Stomach (tissue), 9 donors: ENCODE data around the gene HK3. TPM values are rescaled to one million over a fixed set of nuclear protein-coding genes. Genes with fewer than 3 reads are reported as not detected.

ENCODE experiments used
- DNase-seq, 2 donors: peaks; one replicate each; pipeline versions ENCODE4 v3.0.0 to v3.0.0-alpha.2; 2013 to 2019
- H3K27ac ChIP-seq, 5 donors: fragments of 200-600 bp in 4 of 5; sonication (generic) in 4 of 5; one replicate each; pipeline ENCODE4 v1.5.1; 2013 to 2019; ENCODE audit warnings: mild to moderate bottlenecking in 1 of 5, moderate library complexity in 1 of 5
- H3K27me3 ChIP-seq, 3 donors: fragments of 200-600 bp; sonication (generic); one replicate each; pipeline ENCODE4 v1.5.1; 2017 to 2019; ENCODE audit warnings: mixed run types in 1 of 3
- H3K36me3 ChIP-seq, 4 donors: fragments of 200-600 bp; sonication (generic); 1 replicate in 3 of 4; 2 replicates in 1 of 4; pipeline ENCODE4 v1.5.1; 2016 to 2019
- H3K4me1 ChIP-seq, 4 donors: fragments of 200-600 bp; sonication (generic); one replicate each; pipeline ENCODE4 v1.5.1; 2016 to 2019
- H3K4me3 ChIP-seq, 4 donors: fragments of 200-600 bp; sonication (generic) in 3 of 4; one replicate each; pipeline ENCODE4 v1.5.1; 2016 to 2019; ENCODE audit warnings: mild to moderate bottlenecking in 1 of 4
- H3K9me3 ChIP-seq, 4 donors: fragments of 200-600 bp; sonication (generic); one replicate each; pipeline ENCODE4 v1.5.1; 2016 to 2019
- EP300 ChIP-seq: sonication (generic); formaldehyde crosslinking; IDR thresholded peaks from one replicate; pipeline ENCODE4 v1.6.1; 2017; ENCODE audit warnings: antibody characterized with exemption
- POLR2A ChIP-seq, 4 donors: fragments of 450-650 bp; IDR thresholded peaks; one replicate each; pipeline ENCODE4 v1.6.1; 2016; ENCODE audit warnings: antibody characterized with exemption in 4 of 4, control low read depth in 2 of 4, mild to moderate bottlenecking in 1 of 4, moderate library complexity in 1 of 4
- POLR2AphosphoS5 ChIP-seq, 3 donors: sonication (generic); formaldehyde crosslinking; IDR thresholded peaks; one replicate each; pipeline ENCODE4 v1.6.1; 2016; ENCODE audit warnings: antibody characterized with exemption in 3 of 3
- WGBS, 5 donors: extraction: QIAGEN DNeasy Blood & Tissue Kit in 3 of 5; methylation state at CpG; one replicate each; pipeline versions ENCODE4 v1.1.5 to v1.1.7; 2013 to 2018; 5-methylcytosine and 5-hydroxymethylcytosine counted together
- intact Hi-C: fragments of 100-400 bp; cut with DNase I; formaldehyde crosslinking; loops from one replicate; pipeline ENCODE4 v1.15.1; 2023; ENCODE audit warnings: low total_unique reads
- polyA plus RNA-seq, 3 donors: library from polyadenylated mRNA; stranded (reverse); fragments of 200-250 nt; gene quantifications; one replicate each; pipeline ENCODE4 v1.2.3, GENCODE V29; 2013
- total RNA-seq, 5 donors: library from RNA; depleted of rRNA; stranded (reverse); fragments of >200 nt; gene quantifications; one replicate each; pipeline versions ENCODE4 v1.1.0 to v1.2.3, GENCODE V29; 2014 to 2016
- TF ChIP-seq, protein P1 (sequence below), 7 experiments: fragments of 450-650 bp in 4 of 7; fragments of 200-600 bp in 3 of 7; sonication (generic) in 3 of 7; IDR thresholded peaks; one replicate each; pipeline ENCODE4 v1.5.1; 2016 to 2019; ENCODE audit warnings: antibody characterized with exemption in 7 of 7, control low read depth in 2 of 7, mild to moderate bottlenecking in 1 of 7
- donor health status: healthy with polysubstance abuse.
- donor health status: Bipolar disorder and iron deficiency.
- donor health status: healthy.

Gene HK3
- total and polyA plus RNA-seq, 8 donors: 1.6 to 145 (median 4.2) TPM; not detected in 2

DNA sequence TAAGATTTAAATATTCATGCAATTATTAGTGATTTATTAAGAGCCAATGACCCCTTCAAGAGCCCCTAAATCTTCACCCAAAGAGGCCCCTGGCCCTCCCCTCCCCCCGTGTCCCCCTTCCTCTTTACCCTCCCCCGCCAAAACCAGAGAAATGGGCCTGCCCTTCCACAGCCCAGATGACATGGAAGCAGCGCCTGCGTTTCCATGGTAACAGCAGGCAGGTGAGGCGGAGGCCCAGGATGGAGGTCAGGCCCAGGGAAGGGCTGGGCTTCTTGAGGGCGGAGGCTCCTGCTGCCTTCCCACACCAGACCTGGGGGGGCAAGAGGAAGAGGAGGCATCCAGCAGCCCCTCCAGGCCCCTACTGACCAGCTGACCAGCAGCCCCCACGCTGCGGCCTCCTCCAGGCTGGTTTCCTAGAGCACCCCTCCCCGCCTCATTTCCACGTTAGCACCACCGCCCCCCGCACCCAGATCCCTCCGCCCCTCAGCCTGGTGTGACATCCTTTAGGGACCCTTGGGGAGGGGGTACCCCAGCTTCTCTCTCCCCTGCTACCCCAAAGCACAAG, 51.3 kb downstream of the HK3 start:
- no peak for DNase-seq
- Histone ChIP-seq H3K27me3 (peaks cover 0 to 97% (median 30%) of the 10 kb centered on the region in 3 donors), H3K9me3 (no peaks in the 10 kb centered on the region), H3K36me3 (no peaks in the 10 kb centered on the region), H3K27ac (no peak overlapping the region), H3K4me3 (no peak overlapping the region), H3K4me1 (no peaks in the 10 kb centered on the region)
- 73 to 81% (median 75%) methylated on average over 7 to 13 of the region's 13 CpGs for WGBS, 5 donors
- intact Hi-C loops: no loop called here
- TF ChIP-seq POLR2AphosphoS5 (IDR thresholded peaks at IDR 0.05) (no peak), EP300 (no peak), POLR2A (IDR thresholded peaks at IDR 0.05) (no peak)
- TF ChIP-seq, protein P1, sequence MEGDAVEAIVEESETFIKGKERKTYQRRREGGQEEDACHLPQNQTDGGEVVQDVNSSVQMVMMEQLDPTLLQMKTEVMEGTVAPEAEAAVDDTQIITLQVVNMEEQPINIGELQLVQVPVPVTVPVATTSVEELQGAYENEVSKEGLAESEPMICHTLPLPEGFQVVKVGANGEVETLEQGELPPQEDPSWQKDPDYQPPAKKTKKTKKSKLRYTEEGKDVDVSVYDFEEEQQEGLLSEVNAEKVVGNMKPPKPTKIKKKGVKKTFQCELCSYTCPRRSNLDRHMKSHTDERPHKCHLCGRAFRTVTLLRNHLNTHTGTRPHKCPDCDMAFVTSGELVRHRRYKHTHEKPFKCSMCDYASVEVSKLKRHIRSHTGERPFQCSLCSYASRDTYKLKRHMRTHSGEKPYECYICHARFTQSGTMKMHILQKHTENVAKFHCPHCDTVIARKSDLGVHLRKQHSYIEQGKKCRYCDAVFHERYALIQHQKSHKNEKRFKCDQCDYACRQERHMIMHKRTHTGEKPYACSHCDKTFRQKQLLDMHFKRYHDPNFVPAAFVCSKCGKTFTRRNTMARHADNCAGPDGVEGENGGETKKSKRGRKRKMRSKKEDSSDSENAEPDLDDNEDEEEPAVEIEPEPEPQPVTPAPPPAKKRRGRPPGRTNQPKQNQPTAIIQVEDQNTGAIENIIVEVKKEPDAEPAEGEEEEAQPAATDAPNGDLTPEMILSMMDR (IDR thresholded peaks at IDR 0.05): no peak

DNA sequence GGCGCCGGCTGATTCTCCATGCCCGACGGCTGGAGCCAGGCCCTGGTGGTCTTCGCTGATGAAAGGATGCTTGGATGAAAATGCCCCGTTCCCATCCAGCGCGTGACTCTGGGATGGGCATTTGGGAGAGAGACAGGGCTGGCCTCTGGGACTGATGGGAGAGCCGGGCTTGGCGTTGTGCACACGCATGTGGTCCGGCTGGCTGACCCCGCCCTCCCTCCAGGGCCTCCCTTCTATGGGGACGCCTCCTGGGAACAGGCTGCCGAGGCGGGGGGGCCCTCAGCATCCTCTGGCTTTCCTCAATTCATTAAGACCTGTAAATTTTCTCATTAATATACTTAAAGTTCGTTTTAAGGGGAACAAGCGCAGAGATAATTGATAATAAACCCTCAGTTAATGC, 52.0 kb downstream of the HK3 start:
- H3K27me3 ChIP-seq: peaks cover 0 to 96% (median 30%) of the 10 kb centered on the region in 3 donors
- intact Hi-C loops: no loop called here

DNA sequence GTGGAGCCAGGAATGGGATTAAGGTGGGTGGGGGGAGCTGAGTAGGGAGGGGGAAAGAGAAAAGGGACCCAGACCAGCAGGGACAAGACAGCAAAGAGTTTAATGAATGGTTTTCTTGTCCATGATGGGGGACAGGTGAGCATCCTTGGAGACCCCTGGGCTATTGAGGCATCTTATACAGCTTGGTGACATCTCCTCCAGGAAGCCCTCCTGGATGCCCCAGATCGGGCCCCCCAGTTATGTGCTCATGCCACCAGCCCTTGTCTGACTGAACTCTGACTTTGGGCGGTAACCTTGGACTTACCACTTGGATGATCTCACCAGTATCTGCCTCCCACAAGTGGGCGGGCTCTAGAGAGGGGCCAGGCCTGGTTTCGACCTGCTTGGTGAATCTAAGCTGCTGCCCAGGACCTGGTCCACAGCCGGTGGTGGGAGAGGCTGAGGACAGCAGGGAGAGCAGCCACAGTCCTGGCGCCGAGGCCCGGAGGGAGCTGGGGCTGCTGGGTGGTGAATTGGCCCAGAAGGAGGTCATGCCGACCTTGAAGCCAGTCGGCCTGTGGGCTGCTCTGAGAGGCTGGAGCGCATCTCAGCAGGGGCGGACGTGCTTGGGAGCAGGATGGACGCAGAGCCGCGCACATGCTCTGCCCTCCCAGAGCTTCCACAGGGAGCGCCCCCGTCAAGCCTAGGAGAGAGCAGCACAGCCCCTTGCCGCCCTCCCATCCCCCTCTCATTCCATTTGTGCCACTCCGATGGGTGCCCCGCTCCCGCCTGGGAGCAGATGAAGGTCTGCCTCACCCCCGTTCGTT, 52.6 kb downstream of the HK3 start:
- Histone ChIP-seq H3K27ac (no peak overlapping the region), H3K4me1 (no peaks in the 10 kb centered on the region), H3K36me3 (no peaks in the 10 kb centered on the region), H3K9me3 (no peaks in the 10 kb centered on the region), H3K4me3 (no peak overlapping the region), H3K27me3 (peaks cover 0 to 95% (median 30%) of the 10 kb centered on the region in 3 donors)
- TF ChIP-seq, protein P1 (IDR thresholded peaks at IDR 0.05): no peak
- no peak for TF ChIP-seq POLR2A (IDR thresholded peaks at IDR 0.05)
- no peak for TF ChIP-seq EP300
- TF ChIP-seq POLR2AphosphoS5 (IDR thresholded peaks at IDR 0.05): no peak
- DNase-seq: no peak
- WGBS, 5 donors: 40 to 53% (median 45%) methylated on average over 17 to 24 of the region's 24 CpGs
- intact Hi-C loops: no loop called here

More for the DNA sequence above, 52.0 kb downstream of the HK3 start:
- 50 to 58% (median 51%) methylated on average over 16 to 18 of the region's 18 CpGs for WGBS, 5 donors
- TF ChIP-seq POLR2A (IDR thresholded peaks at IDR 0.05) (no peak), EP300 (no peak), POLR2AphosphoS5 (IDR thresholded peaks at IDR 0.05) (no peak)
- TF ChIP-seq, protein P1 (IDR thresholded peaks at IDR 0.05): no peak
- DNase-seq: no peak
- Histone ChIP-seq H3K9me3 (no peaks in the 10 kb centered on the region), H3K36me3 (no peaks in the 10 kb centered on the region), H3K4me3 (no peak overlapping the region), H3K4me1 (no peaks in the 10 kb centered on the region), H3K27ac (no peak overlapping the region)

DNA sequence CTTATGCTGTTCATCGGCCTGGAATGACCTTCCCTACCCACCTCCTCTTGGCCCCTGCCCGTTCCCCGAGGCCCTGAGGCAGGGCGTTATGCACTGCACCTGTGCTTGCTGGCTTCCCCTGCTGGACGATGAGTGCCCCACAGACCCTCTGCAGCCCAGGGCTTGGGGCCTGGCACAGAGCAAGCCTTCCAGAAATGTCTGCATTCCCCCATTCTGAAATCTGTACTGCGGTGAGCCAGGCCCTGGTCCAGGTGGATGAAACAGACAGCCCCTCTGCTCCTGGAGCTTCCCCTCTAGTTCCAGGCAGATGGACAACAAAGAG, 53.8 kb downstream of the HK3 start:
- H3K36me3 ChIP-seq: no peaks in the 10 kb centered on the region
- WGBS, 5 donors: 49 to 63% (median 60%) methylated on average over 6 of the region's 6 CpGs
- no peak overlapping the region for H3K4me3 ChIP-seq
- H3K9me3 ChIP-seq: no peaks in the 10 kb centered on the region
- TF ChIP-seq, protein P1 (IDR thresholded peaks at IDR 0.05): no peak
- no peak for TF ChIP-seq EP300
- no peak for TF ChIP-seq POLR2A (IDR thresholded peaks at IDR 0.05)
- no peak for TF ChIP-seq POLR2AphosphoS5 (IDR thresholded peaks at IDR 0.05)
- DNase-seq: no peak
- no peaks in the 10 kb centered on the region for H3K4me1 ChIP-seq
- H3K27me3 ChIP-seq: peaks cover 0 to 94% (median 28%) of the 10 kb centered on the region in 3 donors
- H3K27ac ChIP-seq: no peak overlapping the region
- intact Hi-C loops: no loop called here
